ENCODE results near the gene LARP4B.

LARP4B gene

DNA sequence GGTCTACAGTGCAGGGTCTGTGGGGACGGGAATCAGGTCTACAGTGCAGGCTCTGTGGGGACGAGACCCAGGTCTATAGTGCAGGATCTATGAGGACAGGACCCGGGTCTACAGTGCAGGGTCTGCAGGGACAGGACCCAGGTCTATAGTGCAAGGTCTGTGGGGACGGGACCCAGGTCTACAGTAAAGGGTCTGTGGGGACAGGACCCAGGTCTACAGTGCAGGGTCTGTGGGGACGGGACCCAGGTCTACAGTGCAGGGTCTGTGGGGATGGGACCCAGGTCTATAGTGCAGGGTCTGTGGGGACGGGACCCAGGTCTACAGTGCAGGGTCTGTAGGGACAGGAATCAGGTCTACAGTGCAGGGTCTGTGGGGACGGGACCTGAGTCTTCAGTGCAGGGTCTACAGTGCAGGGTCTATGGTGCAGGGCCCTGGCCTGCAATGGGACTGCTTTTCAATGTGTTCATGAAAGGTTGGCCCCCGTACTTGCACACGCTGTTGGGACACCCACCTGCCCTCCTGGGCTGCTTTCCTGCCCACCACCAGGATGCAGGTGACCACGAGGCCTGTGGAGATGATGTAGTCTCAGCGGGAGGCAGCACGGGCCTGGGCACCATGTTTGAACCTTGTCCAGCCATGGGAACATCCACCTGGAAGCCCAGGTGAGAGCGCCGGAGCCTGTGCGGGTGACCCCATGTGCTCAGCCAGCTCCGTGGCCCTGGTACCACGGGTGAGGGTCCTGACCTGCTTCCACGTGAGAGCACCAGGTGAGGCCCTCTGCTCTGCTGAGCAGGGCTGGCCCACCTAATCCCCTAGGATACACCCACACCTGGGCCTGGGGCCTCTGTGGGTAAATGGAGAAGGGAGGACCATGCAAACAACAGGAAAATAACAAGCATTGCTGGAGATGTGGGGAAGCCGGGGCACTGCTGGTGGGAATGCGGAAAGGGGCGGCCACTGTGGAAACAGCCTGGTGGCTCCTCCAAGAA is 150.7 kb downstream of the LARP4B start:
- WGBS (ENCODE audit: insufficient coverage, insufficient read length): no CpG with 5 or more reads among the region's 21 CpGs
- H3K27ac ChIP-seq (ENCODE audit: low read length): no peak overlapping the region
- H3K4me1 ChIP-seq (ENCODE audit: control insufficient read depth, insufficient read depth, low read length): peaks cover 2% of the 10 kb centered on the region; the same call in 1 of the 2 replicates
- H3K36me3 ChIP-seq (ENCODE audit: control insufficient read depth, insufficient read depth, low read length): no peaks in the 10 kb centered on the region
- DNase-seq (ENCODE audit: low read depth, low spot score): no peak
- H3K27me3 ChIP-seq (ENCODE audit: control insufficient read depth, insufficient read depth, low read length): peaks cover 4% of the 10 kb centered on the region; the same call in 1 of the 2 replicates
- H3K4me3 ChIP-seq (ENCODE audit: low read length): no peak overlapping the region
- no peaks in the 10 kb centered on the region for H3K9me3 ChIP-seq (ENCODE audit: control insufficient read depth, insufficient read depth, low read length)

DNA sequence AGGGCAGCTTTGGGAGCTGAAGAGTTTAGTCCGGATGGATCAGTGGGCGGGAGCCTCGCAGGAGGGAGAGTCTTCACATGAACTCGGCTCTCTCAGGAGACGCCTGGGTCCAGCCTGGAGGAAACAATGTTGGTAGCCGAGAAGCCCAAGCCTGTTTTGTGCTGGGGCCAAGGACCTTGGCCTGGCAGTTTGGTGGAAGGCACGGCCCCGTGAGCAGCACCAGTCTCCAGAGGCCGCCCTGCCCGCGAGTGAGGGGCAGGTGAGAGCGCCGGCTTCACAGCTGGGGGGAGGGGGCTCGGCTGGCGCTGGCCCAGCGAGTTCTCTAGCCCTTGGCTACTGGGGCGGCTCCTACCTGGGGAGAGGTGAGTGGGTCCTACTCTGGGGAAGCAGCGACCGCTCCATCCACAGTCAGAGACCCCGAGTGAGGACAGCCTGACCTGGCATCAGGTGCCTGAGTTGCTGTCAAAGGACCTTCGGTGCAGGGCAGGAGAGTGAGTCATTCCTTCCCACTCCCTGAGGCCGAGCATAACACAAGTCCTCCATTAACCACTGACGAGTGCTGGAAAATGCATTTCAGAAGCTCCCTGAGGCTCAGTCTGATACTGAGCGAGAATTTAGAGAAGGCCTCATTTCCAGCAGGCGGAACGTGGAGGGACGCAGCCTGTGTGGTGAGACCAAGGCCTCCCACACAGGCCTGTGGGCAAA is 152.7 kb downstream of the LARP4B start:
- Histone ChIP-seq H3K4me1 (ENCODE audit: control insufficient read depth, insufficient read depth, low read length) (no peaks in the 10 kb centered on the region), H3K27ac (ENCODE audit: low read length) (no peak overlapping the region), H3K27me3 (ENCODE audit: control insufficient read depth, insufficient read depth, low read length) (no peaks in the 10 kb centered on the region), H3K4me3 (ENCODE audit: low read length) (no peak overlapping the region), H3K9me3 (ENCODE audit: control insufficient read depth, insufficient read depth, low read length) (no peaks in the 10 kb centered on the region), H3K36me3 (ENCODE audit: control insufficient read depth, insufficient read depth, low read length) (no peaks in the 10 kb centered on the region; the same call in 1 of the 2 replicates)
- WGBS (ENCODE audit: insufficient coverage, insufficient read length): no CpG with 5 or more reads among the region's 27 CpGs
- no peak for DNase-seq (ENCODE audit: low read depth, low spot score)

DNA sequence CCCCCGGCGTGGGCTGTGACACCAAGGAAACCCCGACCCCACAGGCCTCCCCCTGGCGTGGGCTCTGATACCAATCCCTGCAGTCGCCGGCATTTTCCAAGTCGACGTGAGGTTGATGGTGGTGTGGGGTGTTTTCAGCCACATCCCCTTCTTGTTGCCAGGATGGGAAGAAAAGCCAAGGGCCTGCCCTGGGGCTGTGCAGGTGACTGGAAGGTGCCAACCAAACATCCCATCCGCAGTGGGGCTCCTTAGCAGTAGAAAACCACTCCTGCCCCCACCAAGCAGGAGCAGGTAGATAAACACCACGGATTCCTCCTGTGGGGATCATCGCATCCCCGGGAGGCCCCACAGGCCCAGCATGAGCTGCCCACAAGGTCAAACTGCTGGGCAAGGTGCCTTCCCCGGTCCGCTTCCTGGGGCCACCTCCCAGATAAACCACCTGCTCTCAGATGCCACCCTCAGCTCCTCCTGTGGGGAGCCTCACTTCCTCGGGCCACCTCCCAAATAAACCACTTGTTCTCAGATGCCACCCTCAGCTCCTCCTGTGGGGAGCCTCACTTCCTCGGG is 153.5 kb downstream of the LARP4B start:
- DNase-seq (ENCODE audit: low read depth, low spot score): no peak
- H3K4me3 ChIP-seq (ENCODE audit: low read length): no peak overlapping the region; the same call in 1 of the 2 replicates
- no CpG with 5 or more reads among the region's 16 CpGs for WGBS (ENCODE audit: insufficient coverage, insufficient read length)
- H3K36me3 ChIP-seq (ENCODE audit: control insufficient read depth, insufficient read depth, low read length): no peaks in the 10 kb centered on the region; the same call in 1 of the 2 replicates
- H3K4me1 ChIP-seq (ENCODE audit: control insufficient read depth, insufficient read depth, low read length): no peaks in the 10 kb centered on the region
- no peaks in the 10 kb centered on the region for H3K27me3 ChIP-seq (ENCODE audit: control insufficient read depth, insufficient read depth, low read length)
- no peaks in the 10 kb centered on the region for H3K9me3 ChIP-seq (ENCODE audit: control insufficient read depth, insufficient read depth, low read length)
- H3K27ac ChIP-seq (ENCODE audit: low read length): no peak overlapping the region

DNA sequence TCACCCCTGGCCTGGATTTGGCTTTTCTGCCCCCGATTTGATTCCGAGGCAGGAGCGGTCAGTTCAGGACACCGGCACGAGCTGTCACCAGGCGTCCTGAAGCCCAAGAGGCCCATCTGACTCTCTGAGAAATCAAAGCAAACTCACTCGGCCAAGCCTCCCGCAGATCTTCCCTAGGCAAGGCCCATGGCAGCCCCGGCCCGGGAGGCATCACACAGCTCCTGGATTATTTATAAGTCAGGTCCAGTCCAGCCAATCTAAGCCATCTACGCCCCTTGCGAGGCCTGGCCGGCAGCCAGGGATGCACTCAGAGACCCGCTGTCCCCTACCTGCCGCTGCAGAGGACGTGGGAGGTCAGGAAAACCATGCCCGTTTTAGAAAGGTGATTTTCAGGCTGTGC is 154.7 kb downstream of the LARP4B start:
- H3K27me3 ChIP-seq (ENCODE audit: control insufficient read depth, insufficient read depth, low read length): no peaks in the 10 kb centered on the region
- no peak for DNase-seq (ENCODE audit: low read depth, low spot score)
- WGBS (ENCODE audit: insufficient coverage, insufficient read length): no CpG with 5 or more reads among the region's 17 CpGs
- H3K4me3 ChIP-seq (ENCODE audit: low read length): no peak overlapping the region
- no peak overlapping the region for H3K27ac ChIP-seq (ENCODE audit: low read length)
- no peaks in the 10 kb centered on the region; the same call in 1 of the 2 replicates for H3K36me3 ChIP-seq (ENCODE audit: control insufficient read depth, insufficient read depth, low read length)
- no peaks in the 10 kb centered on the region for H3K9me3 ChIP-seq (ENCODE audit: control insufficient read depth, insufficient read depth, low read length)
- H3K4me1 ChIP-seq (ENCODE audit: control insufficient read depth, insufficient read depth, low read length): no peaks in the 10 kb centered on the region; the same call in 1 of the 2 replicates

DNA sequence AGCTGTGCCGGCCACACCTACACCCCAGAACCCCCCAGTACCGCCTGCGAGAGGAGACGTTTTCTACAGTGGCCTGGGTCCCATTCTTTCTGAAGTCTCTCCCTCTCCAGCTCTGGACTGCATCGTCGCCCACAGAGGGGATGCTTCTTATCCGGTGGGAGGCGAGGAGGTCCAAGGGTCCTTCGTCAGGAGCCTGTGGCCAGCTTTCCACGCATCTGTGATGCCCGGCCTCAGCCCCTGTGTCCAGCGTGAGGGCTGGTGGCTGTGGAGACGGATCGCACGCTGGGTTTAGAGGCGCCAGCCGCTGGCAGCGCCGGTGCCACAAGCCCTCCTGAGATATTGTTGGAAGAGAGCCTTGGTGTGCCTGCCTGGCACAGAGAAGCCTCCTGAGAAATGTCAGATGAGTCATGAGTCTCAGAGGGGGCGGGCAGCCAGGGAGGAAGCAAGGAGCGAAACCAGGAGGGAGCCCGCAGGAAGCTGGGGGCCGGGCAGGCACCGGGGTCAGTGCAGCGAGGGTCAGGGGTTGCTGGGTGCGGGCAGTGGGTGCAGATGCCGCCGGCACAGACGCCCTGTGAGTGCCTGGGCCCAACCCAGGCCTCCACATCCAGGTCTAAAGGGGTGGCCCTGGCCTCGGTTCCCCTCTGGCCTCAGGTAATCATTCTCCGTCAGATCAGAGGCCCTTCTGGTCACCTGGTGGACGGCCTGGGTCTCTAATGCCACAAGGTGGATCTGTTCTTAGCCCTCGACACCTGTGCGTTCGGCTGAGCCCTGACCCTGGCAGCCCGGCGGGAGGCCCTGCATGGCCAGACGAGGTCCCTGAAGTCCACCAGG is 156.0 kb downstream of the LARP4B start:
- WGBS (ENCODE audit: insufficient coverage, insufficient read length): no CpG with 5 or more reads among the region's 38 CpGs
- H3K27ac ChIP-seq (ENCODE audit: low read length): no peak overlapping the region
- H3K36me3 ChIP-seq (ENCODE audit: control insufficient read depth, insufficient read depth, low read length): no peaks in the 10 kb centered on the region; the same call in 1 of the 2 replicates
- H3K4me3 ChIP-seq (ENCODE audit: low read length): no peak overlapping the region
- no peaks in the 10 kb centered on the region for H3K27me3 ChIP-seq (ENCODE audit: control insufficient read depth, insufficient read depth, low read length)
- H3K9me3 ChIP-seq (ENCODE audit: control insufficient read depth, insufficient read depth, low read length): no peaks in the 10 kb centered on the region
- H3K4me1 ChIP-seq (ENCODE audit: control insufficient read depth, insufficient read depth, low read length): no peaks in the 10 kb centered on the region; the same call in 1 of the 2 replicates
- DNase-seq (ENCODE audit: low read depth, low spot score): no peak

DNA sequence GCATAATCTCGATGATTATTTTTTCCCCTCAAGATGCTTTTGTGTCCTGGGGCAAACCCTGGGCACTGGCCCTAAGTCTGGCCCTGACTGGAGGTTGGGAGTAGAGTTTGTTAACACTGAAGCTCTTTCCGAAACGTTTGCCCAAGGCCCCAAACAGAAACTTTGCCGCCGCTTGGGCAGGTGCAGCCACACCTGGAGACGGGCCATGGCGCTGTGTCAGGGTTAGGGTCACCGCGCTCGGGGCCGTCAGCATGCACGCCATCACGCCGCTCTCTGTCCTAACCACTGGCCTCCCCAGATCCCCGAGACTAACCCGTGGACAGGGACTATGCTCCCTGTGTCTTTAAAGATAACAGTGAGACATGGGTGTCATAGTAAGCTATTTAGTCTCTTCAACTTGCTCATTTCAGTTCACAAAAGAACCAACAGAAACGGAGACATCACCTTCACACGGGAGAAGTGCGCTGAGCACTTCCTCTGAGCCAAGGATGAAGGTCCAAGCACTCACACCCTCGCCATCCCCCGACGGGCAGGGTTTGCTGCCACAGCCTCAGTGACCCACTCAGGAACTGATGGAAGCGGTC is 156.8 kb downstream of the LARP4B start:
- Histone ChIP-seq H3K4me3 (ENCODE audit: low read length) (no peak overlapping the region), H3K4me1 (ENCODE audit: control insufficient read depth, insufficient read depth, low read length) (no peaks in the 10 kb centered on the region; the same call in 1 of the 2 replicates), H3K27me3 (ENCODE audit: control insufficient read depth, insufficient read depth, low read length) (no peaks in the 10 kb centered on the region), H3K27ac (ENCODE audit: low read length) (no peak overlapping the region), H3K36me3 (ENCODE audit: control insufficient read depth, insufficient read depth, low read length) (no peaks in the 10 kb centered on the region; the same call in 1 of the 2 replicates), H3K9me3 (ENCODE audit: control insufficient read depth, insufficient read depth, low read length) (no peaks in the 10 kb centered on the region)
- no peak for DNase-seq (ENCODE audit: low read depth, low spot score)
- WGBS (ENCODE audit: insufficient coverage, insufficient read length): no CpG with 5 or more reads among the region's 23 CpGs

DNA sequence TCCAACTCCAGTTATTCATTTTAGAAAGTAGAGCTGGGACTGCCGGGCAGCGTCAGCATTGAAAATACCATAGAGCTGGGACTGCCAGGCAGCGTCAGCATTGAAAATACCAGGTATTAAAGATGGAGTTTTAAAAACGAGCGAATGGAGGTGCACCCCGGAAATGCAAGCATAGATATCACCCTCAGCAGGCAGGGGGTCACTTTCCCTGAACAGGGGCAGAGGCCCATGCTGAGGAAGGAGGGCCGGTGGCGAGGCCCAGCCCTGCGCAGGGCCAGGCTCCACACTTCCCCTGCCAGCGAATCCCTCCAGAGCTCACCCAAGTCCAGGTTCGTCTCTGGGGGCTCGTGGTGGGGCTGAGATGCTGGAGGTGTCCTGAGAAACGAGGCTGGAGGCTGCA is 157.3 kb downstream of the LARP4B start:
- WGBS (ENCODE audit: insufficient coverage, insufficient read length): no CpG with 5 or more reads among the region's 13 CpGs

DNA sequence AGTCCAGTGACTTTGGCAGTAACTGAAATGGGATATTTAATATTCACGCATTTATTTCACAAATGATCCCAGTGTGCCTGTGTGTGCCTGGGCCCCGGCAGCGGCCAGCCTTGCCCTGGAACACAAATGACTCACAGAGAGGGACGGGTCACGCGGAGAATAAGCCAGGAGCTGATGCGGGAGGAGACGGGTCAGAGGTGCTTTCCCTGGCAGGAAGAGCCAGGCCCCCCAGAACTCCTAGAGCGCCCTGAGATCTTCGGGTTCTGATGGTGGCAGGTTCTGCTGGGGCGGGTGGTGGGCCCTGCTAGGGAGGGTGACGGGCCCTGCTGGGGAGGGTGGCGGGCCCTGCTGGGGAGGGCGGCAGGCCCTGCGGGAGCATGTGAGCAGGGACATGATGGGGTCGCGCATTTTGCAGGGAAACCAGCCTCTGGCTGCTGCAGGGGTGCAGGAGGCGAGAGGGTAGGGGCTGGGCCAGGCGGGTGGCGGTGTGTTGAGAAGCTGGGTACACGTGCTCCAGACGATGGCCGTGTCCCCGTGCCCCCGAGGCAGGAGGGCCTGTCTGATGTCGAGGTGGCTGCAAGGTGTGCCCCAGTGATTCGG is 157.8 kb downstream of the LARP4B start:
- no peaks in the 10 kb centered on the region; the same call in 1 of the 2 replicates for H3K4me1 ChIP-seq (ENCODE audit: control insufficient read depth, insufficient read depth, low read length)
- H3K27me3 ChIP-seq (ENCODE audit: control insufficient read depth, insufficient read depth, low read length): no peaks in the 10 kb centered on the region
- WGBS (ENCODE audit: insufficient coverage, insufficient read length): no CpG with 5 or more reads among the region's 27 CpGs

More for the DNA sequence above, 157.3 kb downstream of the LARP4B start:
- Histone ChIP-seq H3K36me3 (ENCODE audit: control insufficient read depth, insufficient read depth, low read length) (no peaks in the 10 kb centered on the region; the same call in 1 of the 2 replicates), H3K4me3 (ENCODE audit: low read length) (no peak overlapping the region), H3K27me3 (ENCODE audit: control insufficient read depth, insufficient read depth, low read length) (no peaks in the 10 kb centered on the region), H3K9me3 (ENCODE audit: control insufficient read depth, insufficient read depth, low read length) (no peaks in the 10 kb centered on the region), H3K4me1 (ENCODE audit: control insufficient read depth, insufficient read depth, low read length) (no peaks in the 10 kb centered on the region; the same call in 1 of the 2 replicates), H3K27ac (ENCODE audit: low read length) (no peak overlapping the region)
- DNase-seq (ENCODE audit: low read depth, low spot score): no peak

DNA sequence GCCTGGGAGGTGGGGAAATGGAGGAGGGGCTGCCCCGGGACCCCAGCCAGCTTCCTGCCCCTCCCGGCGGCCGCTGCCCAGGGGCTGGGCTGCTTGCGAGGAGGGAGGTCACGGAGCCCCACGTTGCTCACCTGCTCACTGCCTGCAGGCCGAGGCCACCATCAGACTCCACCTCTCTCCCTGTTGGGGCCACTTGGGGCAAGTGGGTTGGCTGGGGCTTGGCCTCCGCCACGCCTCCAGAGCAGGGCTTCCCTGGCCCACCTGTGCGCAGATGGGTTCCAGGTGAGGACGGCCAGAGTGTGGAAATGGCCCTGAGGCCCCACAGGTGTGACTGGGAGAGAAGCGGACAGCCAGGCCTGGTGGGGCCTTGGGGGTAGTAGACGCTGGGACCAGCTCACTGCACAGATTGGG is 159.3 kb downstream of the LARP4B start:
- WGBS (ENCODE audit: insufficient coverage, insufficient read length): no CpG with 5 or more reads among the region's 14 CpGs
- H3K4me3 ChIP-seq (ENCODE audit: low read length): no peak overlapping the region
- H3K27me3 ChIP-seq (ENCODE audit: control insufficient read depth, insufficient read depth, low read length): no peaks in the 10 kb centered on the region
- DNase-seq (ENCODE audit: low read depth, low spot score): no peak
- H3K9me3 ChIP-seq (ENCODE audit: control insufficient read depth, insufficient read depth, low read length): no peaks in the 10 kb centered on the region; the same call in 1 of the 2 replicates
- no peaks in the 10 kb centered on the region; the same call in 1 of the 2 replicates for H3K4me1 ChIP-seq (ENCODE audit: control insufficient read depth, insufficient read depth, low read length)
- H3K36me3 ChIP-seq (ENCODE audit: control insufficient read depth, insufficient read depth, low read length): no peaks in the 10 kb centered on the region; the same call in 1 of the 2 replicates
- no peak overlapping the region for H3K27ac ChIP-seq (ENCODE audit: low read length)

More for the DNA sequence above, 157.8 kb downstream of the LARP4B start:
- no peaks in the 10 kb centered on the region for H3K9me3 ChIP-seq (ENCODE audit: control insufficient read depth, insufficient read depth, low read length)
- no peaks in the 10 kb centered on the region; the same call in 1 of the 2 replicates for H3K36me3 ChIP-seq (ENCODE audit: control insufficient read depth, insufficient read depth, low read length)
- no peak overlapping the region for H3K27ac ChIP-seq (ENCODE audit: low read length)
- no peak overlapping the region for H3K4me3 ChIP-seq (ENCODE audit: low read length)
- no peak for DNase-seq (ENCODE audit: low read depth, low spot score)
